22Rv1 (cell line): ENCODE data around the gene PRXL2A.
A peak's percentile ranks its signal among the peaks of the same experiment; 100 is the strongest.

Experiments used
- H3K27ac ChIP-seq: fragments of 450-650 bp; 2 replicates; pipeline ENCODE4 v1.5.1; 2017
- ZFX ChIP-seq: fragments of 450-650 bp; IDR thresholded peaks from 2 replicates; pipeline ENCODE4 v1.6.1; 2017; ENCODE audit warnings: antibody characterized with exemption, borderline replicate concordance
- TF ChIP-seq, protein P1 (sequence below): fragments of 450-650 bp; IDR thresholded peaks from 2 replicates; pipeline ENCODE4 v1.5.1; 2017; ENCODE audit warnings: mild to moderate bottlenecking

PRXL2A gene

DNA sequence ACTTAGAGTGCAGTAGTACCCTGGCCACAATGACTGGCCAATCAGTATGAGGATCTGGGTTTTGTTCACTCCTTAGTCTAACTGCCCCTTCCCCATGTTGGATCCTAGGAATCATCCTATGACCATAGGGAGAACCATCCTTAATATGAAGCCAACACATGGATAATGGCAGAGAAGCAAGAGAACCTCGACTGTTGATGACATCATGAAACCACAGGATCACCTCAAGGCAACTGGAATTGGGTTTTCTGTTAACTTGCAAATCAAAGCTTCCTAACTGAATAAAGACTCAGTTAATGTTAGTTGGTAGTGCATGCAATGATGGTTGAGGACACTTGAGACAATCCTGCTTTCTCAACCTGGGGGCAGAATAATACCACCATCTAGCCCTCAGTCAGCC, 3.3 kb upstream of the PRXL2A start:
- no peak overlapping the region for H3K27ac ChIP-seq
- TF ChIP-seq, protein P1, sequence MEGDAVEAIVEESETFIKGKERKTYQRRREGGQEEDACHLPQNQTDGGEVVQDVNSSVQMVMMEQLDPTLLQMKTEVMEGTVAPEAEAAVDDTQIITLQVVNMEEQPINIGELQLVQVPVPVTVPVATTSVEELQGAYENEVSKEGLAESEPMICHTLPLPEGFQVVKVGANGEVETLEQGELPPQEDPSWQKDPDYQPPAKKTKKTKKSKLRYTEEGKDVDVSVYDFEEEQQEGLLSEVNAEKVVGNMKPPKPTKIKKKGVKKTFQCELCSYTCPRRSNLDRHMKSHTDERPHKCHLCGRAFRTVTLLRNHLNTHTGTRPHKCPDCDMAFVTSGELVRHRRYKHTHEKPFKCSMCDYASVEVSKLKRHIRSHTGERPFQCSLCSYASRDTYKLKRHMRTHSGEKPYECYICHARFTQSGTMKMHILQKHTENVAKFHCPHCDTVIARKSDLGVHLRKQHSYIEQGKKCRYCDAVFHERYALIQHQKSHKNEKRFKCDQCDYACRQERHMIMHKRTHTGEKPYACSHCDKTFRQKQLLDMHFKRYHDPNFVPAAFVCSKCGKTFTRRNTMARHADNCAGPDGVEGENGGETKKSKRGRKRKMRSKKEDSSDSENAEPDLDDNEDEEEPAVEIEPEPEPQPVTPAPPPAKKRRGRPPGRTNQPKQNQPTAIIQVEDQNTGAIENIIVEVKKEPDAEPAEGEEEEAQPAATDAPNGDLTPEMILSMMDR, result no peak
- no peak for TF ChIP-seq ZFX

DNA sequence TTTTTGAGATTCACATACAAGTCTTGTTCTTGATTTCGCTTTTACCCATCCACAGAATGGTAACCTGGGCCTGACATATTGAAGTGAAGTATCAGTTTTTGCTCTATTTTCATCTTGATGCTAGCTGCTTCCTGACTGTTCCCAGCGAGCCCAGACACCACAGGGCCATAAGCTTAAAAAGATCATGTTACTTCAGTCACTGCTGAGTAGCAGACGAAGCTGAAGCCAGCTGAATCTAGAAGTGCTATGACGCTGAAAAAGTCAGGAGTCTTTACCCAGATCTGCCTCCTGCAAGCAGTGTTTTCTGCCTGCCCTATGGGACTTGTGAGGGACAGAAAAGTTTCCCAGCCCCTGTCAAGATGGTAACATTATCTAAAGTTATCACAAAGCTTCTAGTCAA, 2.7 kb upstream of the PRXL2A start:
- H3K27ac ChIP-seq, result no peak overlapping the region
- TF ChIP-seq ZFX, result no peak
- TF ChIP-seq, protein P1, result no peak

DNA sequence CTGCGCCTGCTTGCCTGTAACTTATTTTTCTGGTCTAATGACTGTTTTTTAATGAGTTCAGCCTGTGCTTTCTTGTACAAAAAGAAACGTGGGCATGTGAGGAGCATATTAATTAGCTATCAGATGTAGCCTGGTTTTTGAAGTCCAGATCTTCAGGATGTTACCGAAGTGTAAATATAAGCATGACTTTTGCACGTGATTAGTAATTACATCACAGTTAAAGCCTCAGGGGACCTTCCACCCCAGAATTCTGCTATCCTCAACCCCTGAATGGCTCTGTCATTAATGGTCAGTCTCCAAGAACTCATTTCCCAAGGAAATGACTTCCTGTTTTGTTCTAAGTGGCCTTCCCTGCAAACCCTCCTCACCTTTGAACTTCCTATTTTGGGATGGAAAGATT, 2.1 kb upstream of the PRXL2A start:
- no peak for TF ChIP-seq ZFX
- TF ChIP-seq, protein P1, result no peak

DNA sequence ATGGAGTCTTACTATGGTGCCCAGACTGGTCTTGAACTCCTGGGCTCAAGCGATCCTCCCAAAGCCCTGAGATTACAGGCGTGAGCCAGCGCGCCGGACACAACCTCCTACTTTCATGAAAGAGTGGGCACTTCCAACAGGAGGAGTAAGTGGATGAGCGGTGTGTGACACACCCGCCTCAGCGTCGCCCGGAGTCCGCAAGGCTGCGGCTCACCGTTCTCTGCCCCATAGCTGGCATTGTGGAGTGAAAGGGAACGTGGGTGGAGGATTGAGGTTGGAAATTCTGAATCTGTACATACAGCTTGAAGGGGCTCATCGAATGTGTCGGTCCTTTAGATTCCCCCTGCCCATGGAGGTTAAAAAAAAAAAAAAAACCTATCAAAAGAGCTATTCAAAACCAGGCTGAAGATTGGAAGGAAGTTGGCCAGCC, 524 bp upstream of the PRXL2A start:
- TF ChIP-seq ZFX, result no peak
- TF ChIP-seq, protein P1, result no peak
- H3K27ac ChIP-seq, result peak overlapping the region; percentile 92

More for the DNA sequence above, 2.1 kb upstream of the PRXL2A start:
- no peak overlapping the region for H3K27ac ChIP-seq

DNA sequence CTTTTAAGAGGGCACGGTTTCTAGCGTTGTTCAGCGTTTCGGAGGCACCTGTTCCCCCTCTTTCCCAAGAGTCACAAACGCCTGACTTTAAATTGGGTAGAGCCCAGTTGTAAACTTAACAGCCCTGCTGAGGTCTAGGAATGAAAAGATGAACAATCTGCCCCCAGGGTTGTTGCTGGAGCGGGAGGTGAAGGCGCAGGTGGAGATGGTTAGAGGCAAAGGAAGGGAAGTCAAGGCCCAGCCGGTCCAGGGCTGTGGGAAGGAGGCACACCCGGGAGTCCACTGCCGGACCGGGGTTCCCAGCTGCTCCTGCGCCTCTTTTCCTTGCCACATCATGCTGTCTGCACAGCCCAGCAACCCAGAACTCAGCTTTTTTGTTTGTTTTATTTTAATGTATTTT, 770 bp downstream of the PRXL2A start:
- TF ChIP-seq, protein P1, result no peak
- TF ChIP-seq ZFX, result no peak
- peak overlapping the region; percentile 92 for H3K27ac ChIP-seq

DNA sequence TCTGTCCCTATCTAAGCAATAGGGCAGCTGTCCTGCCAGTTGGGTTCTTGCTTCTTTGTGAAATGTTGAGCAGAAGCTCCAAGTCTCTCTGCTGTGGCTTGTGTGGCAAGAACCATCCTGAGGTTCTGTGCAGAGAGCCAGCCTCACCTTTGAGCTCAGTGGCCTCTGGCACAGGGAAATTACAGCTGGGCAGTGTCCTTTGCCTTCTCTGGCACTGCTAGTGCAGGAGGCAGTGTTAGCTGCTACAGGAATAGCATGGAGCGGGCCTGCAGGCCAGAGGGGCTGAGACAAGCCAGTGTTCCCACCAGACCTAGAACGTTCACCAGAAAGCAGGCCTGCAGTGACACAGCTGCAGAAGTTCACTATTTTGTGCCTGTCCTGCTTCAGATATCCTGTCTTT, 1.8 kb downstream of the PRXL2A start:
- no peak for TF ChIP-seq ZFX
- TF ChIP-seq, protein P1, result no peak
- no peak overlapping the region for H3K27ac ChIP-seq

DNA sequence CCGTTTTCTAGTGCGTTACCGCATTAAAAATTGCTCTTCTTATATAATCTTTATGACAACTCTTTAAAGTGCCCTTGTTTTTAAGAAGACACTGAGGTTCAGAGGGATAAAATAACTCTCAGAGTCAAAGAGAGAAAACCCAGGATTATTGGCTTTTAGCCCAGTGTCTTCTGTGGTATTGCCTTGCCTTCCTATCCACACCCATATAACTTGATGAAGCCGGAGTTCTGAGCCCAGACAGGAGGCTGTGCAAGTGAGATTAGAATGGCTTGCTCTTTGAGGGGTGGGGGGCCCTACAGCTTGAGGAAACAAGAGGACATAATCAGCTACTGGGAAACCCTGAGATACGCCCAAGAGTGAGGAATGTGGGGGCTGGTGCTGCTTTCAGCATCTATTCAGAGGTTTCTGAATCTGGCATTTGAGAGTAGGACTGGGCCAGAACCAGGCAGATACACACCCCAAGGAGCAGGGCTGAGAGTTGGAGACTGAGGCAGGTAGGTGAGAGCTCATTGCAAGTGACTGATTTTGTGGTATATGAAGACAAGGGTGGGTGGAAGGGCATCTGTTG, 2.3 kb downstream of the PRXL2A start:
- no peak for TF ChIP-seq ZFX
- TF ChIP-seq, protein P1, result no peak
- H3K27ac ChIP-seq, result no peak overlapping the region
